ENCODE results near the gene TSPAN4.

Gene TSPAN4

DNA sequence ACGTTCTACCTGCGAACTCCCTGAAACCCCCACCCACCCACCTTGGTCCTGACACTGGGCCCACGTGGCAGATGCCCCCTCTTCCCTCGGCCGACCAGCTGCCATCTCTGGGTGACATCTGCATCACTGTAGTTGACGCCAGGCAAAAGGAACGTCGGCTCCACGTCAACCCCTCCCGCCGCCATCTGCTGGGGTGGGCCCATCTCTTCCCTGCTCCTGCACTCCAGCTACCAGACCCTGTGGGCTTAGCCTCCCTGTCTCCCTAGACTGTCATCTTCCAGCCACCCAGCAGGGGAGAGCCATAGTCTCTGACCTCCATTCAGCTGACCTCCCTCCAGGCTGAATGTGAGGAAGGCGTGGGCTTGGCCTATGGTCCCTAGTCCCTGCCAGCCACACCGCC, 46.6 kb downstream of the TSPAN4 start:
- no peak for DNase-seq (ENCODE audit: low read depth)

DNA sequence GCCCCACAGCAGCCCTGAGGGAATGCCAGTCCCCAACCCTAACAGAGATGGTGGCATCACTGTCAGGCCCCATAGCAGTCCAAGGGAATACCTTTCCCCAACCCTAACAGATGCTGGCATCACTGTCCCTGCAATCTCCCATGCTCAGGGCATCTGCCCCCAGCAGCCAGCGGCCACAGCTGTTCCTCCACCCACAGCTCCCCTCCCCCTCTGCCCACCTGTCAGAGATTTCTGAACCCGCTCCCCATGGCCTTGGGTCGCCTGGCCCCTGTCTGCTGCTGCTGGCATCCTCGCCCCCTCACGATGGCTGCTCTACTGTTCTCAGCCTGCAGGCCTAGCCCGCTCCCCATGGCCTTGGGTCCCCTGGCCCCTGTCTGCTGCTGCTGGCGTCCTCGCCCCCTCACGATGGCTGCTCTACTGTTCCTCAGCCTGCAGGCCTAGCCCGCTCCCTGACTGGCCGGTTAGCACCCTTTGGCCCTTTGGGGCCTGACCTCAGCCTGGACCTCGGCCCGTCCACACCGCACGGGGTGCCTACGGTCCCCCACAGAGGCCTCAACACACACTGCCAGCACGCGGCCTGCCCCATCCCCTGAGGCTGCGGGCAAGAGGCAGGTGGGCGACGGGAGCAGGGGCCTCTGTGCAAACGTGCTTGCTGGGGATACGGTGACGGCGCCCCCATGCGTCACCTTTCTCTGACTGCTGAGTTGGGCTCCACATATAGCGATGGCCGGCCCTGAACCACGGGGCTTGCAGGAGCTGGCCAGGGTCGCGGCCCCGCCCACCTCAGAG, 47.2 kb downstream of the TSPAN4 start:
- DNase-seq (ENCODE audit: low read depth), result no peak

GRCh38 chr11:890794-891540, 48.3 kb downstream of the TSPAN4 start:
- no peak for DNase-seq (ENCODE audit: low read depth)

GRCh38 chr11:893008-893654, 50.5 kb downstream of the TSPAN4 start:
- DNase-seq (ENCODE audit: low read depth), result no peak

DNA sequence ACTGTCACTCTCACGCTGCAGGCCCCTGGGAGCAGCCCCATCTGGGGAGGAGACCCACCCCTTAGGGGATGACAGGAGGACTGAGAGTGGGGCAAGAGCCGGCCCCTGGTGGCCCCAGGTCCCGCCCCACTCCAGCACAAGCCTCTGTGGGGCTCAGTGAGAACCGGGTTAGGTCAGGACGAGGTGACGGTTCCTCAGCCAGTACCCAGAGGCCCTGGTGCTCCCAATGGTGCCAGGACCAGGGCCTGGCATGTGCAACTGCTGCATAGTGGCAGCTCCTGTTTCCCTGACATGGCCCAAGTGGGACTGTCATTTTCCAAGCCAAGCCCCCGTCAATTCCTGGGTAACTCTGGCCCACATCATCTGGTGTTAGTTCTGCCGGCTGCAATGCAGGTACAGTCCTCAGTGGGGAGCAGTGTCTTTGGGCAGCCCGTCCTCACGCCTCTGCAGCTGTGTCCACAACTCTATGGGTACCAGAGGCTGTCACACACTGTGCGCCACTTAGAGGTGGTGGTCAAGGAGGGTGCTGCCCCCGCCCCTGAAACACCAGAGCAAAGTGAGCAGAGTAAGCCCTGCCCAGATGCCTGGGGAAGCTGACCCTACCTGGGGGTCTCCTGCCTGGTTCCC, 52.0 kb downstream of the TSPAN4 start:
- no peak for DNase-seq (ENCODE audit: low read depth)

GRCh38 chr11:895331-896110, 52.9 kb downstream of the TSPAN4 start:
- DNase-seq (ENCODE audit: low read depth), result no peak

GRCh38 chr11:897253-898142, 54.8 kb downstream of the TSPAN4 start:
- no peak for DNase-seq (ENCODE audit: low read depth)

DNA sequence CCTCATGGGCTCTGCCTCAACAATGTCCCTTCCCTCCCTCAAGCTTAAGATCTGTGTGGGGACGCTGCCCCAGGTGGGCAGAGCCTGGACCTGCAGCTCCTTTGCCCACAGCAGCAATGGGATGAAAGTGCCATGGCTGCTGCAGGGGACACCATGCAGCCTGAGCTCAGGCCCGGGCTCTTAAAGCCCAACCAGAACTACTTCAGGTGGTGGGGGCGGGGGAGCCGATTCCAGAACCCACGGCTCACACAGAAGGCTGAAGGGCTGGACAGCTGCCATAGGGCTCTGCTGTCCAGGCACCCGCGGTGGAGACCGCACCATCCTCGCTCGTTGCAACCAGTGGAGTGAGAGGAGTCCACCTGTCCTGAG, 55.5 kb downstream of the TSPAN4 start:
- DNase-seq (ENCODE audit: low read depth), result no peak

GRCh38 chr11:898540-899190, 56.0 kb downstream of the TSPAN4 start:
- DNase-seq (ENCODE audit: low read depth), result no peak

GRCh38 chr11:899724-900123, 57.1 kb downstream of the TSPAN4 start:
- no peak for DNase-seq (ENCODE audit: low read depth)

DNA sequence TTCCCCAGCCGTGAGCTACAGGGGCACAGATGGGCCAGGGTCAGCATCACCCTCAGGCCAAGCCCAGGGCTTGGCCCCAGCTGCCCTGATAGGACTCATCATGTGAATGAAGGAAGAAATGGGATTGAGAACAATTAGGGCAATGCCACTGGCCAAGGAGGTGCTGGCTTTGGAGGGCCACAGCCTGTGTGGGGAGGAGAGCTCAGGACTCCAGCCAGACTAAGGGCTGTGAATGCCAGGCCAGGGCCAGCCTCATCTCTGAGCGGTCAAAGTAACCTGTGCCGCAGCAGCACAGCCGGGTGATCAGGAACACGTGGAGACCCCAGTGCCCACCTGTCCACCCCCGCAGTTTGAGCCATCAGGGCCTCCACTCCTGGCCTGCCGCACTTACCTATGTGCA, 57.9 kb downstream of the TSPAN4 start:
- DNase-seq (ENCODE audit: low read depth), result no peak

GRCh38 chr11:901452-902061, 58.9 kb downstream of the TSPAN4 start:
- no peak for DNase-seq (ENCODE audit: low read depth)

- no peak for DNase-seq (ENCODE audit: low read depth)
Observed at GRCh38 chr11:904380-904779, 61.7 kb downstream of the TSPAN4 start.

DNA sequence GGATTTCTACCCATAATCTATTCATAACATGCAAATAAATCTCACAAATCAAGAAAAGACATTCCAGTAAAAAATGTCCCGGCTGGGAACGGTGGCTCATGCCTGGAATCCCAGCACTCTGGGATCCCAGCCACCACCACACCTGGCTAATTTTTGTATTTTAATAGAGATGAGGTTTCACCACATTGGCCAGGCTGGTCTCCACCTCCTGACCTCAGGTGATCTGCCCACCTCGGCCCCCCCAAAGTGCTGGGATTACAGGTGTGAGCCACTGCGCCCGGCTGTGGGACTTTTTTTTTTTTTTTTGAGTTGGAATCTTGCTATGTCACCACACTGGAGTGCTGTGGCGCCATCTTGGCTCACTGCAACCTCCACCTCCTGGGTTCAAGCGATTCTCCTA, 63.3 kb downstream of the TSPAN4 start:
- DNase-seq (ENCODE audit: low read depth), result no peak

DNA sequence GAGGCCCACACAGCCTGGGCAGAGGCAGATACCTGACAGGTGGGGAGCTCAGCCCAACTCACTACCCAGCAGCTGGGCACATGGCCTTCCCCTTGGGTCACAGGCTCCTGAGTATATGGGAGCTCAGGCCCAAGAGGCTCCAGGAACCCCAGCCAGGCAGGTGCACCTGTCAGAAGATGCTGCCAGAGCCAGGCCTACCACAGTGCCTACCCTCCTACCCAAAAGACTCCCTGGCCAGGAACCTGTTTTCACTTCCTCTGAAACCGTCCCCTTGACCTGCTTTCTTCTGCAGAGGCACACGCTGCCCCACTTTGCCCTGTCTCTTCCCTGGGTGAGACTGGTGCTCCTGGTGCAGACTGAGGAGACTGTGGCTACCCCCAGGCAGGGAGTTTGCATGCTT, 65.0 kb downstream of the TSPAN4 start:
- DNase-seq (ENCODE audit: low read depth), result no peak

DNA sequence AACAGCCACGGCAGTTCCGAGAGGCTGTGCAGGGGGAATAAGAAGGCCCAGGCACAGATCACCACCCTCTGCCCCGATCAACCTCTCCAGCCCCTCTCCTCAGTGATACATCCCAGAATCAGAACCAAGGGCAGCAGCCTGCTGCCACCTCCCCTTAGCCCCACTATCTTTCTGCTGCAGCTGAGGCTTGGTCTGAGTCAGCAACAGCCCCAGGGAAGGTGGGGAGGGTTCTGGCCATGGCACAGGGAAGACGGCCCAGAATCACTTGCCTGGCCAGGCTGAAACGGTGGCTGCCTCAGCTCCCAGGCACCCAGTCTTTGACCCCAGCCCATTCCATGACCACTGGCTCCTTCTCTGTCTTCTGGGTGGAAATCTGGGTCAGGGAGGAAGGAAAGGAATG, 65.6 kb downstream of the TSPAN4 start:
- no peak for DNase-seq (ENCODE audit: low read depth)

GRCh38 chr11:909406-909805, 66.8 kb downstream of the TSPAN4 start:
- DNase-seq (ENCODE audit: low read depth), result no peak

DNA sequence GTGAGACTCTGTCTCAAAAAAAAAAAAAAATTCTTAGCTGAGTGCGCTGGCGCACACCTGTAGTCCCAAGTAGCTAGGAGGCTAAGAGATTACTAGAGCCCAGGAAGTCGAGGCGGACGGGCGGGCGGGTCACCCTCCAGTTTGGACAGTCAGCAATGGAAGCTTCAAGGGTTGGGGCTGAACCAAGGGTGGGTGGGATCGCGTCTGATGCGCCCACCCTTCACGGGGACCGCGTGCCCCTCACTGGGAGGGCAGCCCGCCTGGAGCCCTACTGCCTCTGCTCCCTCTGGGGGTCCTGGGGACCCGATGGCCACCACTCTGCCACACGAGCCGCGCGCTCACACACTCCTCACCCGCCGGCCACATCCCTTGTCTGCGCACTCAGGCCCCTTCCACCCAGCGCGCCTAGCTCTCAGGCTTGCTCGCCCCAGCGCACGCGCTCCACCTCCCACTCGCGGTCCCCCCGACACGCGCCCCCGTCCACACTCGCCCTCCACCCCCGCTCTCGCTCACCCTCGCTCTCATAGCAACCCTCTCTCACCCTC, 67.5 kb downstream of the TSPAN4 start:
- no peak for DNase-seq (ENCODE audit: low read depth)

DNA sequence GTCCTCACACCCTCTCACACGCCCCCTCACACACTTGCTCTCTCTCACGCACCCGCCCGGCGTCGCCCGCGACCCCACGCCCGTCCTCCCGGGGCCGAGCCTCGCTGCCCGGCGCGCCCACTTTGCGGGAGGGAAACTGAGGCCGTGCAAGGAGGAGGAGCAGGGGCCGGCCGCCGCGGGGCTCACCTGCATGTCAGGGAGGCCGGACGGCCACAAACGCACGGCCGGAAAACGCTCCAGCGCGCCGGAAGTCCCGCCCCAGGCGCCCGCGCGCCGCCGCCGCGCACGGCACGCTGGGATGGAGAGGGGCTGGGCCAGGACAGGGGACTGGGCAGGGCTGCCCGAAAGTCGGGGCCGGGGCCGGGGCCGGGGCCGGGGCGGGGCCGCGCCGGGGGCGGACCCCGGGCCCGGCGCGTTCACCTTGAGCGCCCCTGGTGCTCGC, 68.0 kb downstream of the TSPAN4 start, which contains the start of gene CHID1:
TSS of gene CHID1 (minus strand) at position 222 of the 442 bp plus-strand sequence. CDS start 5,994 bp downstream, outside the sequence.
- DNase-seq (ENCODE audit: low read depth), result peak; percentile 70
